GM12878 (cell line): Measurements from ENCODE around the gene ZNF616. TPM values are rescaled to one million over a fixed set of nuclear protein-coding genes. Genes with fewer than 3 reads are reported as not detected.

Experiments used
- ASH2L ChIP-seq: fragments of 300-600, 200-600 bp; sonication (generic); IDR thresholded peaks from 2 replicates; pipeline ENCODE4 v1.6.1; 2017; ENCODE audit warnings: low read depth, mild to moderate bottlenecking, borderline replicate concordance
- BCL11A ChIP-seq: IDR thresholded peaks from 2 replicates; pipeline ENCODE4 v1.6.1; 2011; ENCODE audit warnings: low read depth, low read length
- BCLAF1 ChIP-seq: fragments of 450-650 bp; IDR thresholded peaks from 2 replicates; pipeline ENCODE4 v1.6.1; 2017; ENCODE audit warnings: antibody characterized with exemption, mild to moderate bottlenecking, moderate library complexity
- BHLHE40 ChIP-seq, 2 experiments: fragments of 450-650 bp in 1 of 2; IDR thresholded peaks; 2 replicates each; pipeline ENCODE4 v1.6.1; 2011 to 2017; ENCODE audit warnings: low read depth in 2 of 2, borderline replicate concordance in 1 of 2, improper control_type of control experiment in 1 of 2, low read length in 1 of 2, mild to moderate bottlenecking in 1 of 2
- BMI1 ChIP-seq: fragments of 450-650 bp; IDR thresholded peaks from 2 replicates; pipeline ENCODE4 v1.6.1; 2016; ENCODE audit warnings: mild to moderate bottlenecking, moderate library complexity, borderline replicate concordance
- DPF2 ChIP-seq: fragments of 450-650 bp; IDR thresholded peaks from 2 replicates; pipeline ENCODE4 v1.6.1; 2017; ENCODE audit warnings: mild to moderate bottlenecking
- GABPA ChIP-seq: IDR thresholded peaks from 2 replicates; pipeline ENCODE4 v1.6.1; 2014; ENCODE audit warnings: antibody characterized with exemption, low read depth, mild to moderate bottlenecking, inconsistent platforms
- HDAC6 ChIP-seq: fragments of 200-600 bp; sonication (generic); IDR thresholded peaks from one replicate; pipeline ENCODE4 v1.8.0; 2017; ENCODE audit warnings: antibody characterized with exemption; ENCODE audit not compliant: unreplicated experiment
- JUNB ChIP-seq: IDR thresholded peaks from 2 replicates; pipeline ENCODE4 v1.6.1; 2016; ENCODE audit warnings: antibody characterized with exemption, mild to moderate bottlenecking
- KLF5 ChIP-seq: fragments of 450-650 bp; IDR thresholded peaks from 2 replicates; pipeline ENCODE4 v1.6.1; 2014; ENCODE audit warnings: mild to moderate bottlenecking; ENCODE audit not compliant: partially characterized antibody
- NR2F1 ChIP-seq: fragments of 450-650 bp; conservative IDR thresholded peaks from 2 replicates; pipeline ENCODE4 v1.6.1; 2017; ENCODE audit warnings: mild to moderate bottlenecking
- POLR2AphosphoS2 ChIP-seq: IDR thresholded peaks from 2 replicates; pipeline ENCODE4 v1.6.1; 2011; ENCODE audit warnings: low read depth, mild to moderate bottlenecking, low read length, improper control_type of control experiment, moderate library complexity
- SP1 ChIP-seq: IDR thresholded peaks from one replicate; pipeline ENCODE4 v1.6.1; 2011; ENCODE audit warnings: low read depth, low read length
- SRF ChIP-seq, 2 experiments: IDR thresholded peaks; 2 replicates each; pipeline ENCODE4 v1.6.1; 2011; ENCODE audit warnings: low read depth in 2 of 2, low read length in 2 of 2, mild to moderate bottlenecking in 1 of 2, moderate library complexity in 1 of 2
- STAT1 ChIP-seq: fragments of 450-650 bp; conservative IDR thresholded peaks from 2 replicates; pipeline ENCODE4 v1.6.1; 2014; ENCODE audit warnings: antibody characterized with exemption, mild to moderate bottlenecking
- ZBTB4 ChIP-seq: fragments of 450-650 bp; formaldehyde crosslinking; IDR thresholded peaks from 2 replicates; pipeline ENCODE4 v1.4.0; 2022; ENCODE audit warnings: mild to moderate bottlenecking, moderate library complexity
- ZBTB40 ChIP-seq: fragments of 450-650 bp; IDR thresholded peaks from 2 replicates; pipeline ENCODE4 v1.6.1; 2016; ENCODE audit warnings: mild to moderate bottlenecking, moderate library complexity, borderline replicate concordance
- ZNF217 ChIP-seq: fragments of 450-650 bp; IDR thresholded peaks from 2 replicates; pipeline ENCODE4 v1.6.1; 2017; ENCODE audit warnings: antibody characterized with exemption, mild to moderate bottlenecking
- ZZZ3 ChIP-seq: IDR thresholded peaks from 2 replicates; pipeline ENCODE4 v1.6.1; 2011; ENCODE audit warnings: low read depth; ENCODE audit not compliant: control insufficient read depth, insufficient read length
- polyA plus RNA-seq, 11 experiments: library from polyadenylated mRNA; depleted of rRNA in 4 of 11; unstranded in 6 of 11; stranded (reverse) in 5 of 11; fragments of >200 nt; fragmentation: Nextera tagmentation in 4 of 11; fragmentation: Illumina TruSeq in 1 of 11; extraction: Ambion mirVana in 4 of 11; extraction: Trizol in 1 of 11; gene quantifications; 1 replicate in 1 of 11; 2 replicates in 10 of 11; pipeline versions ENCODE4 v1.2.1 to v1.2.3, GENCODE V29; 2011 to 2016; ENCODE audit warnings: inconsistent platforms in 2 of 11, missing spikeins in 2 of 11, low read depth in 1 of 11
- total RNA-seq, 4 experiments: library from RNA; depleted of rRNA in 3 of 4; stranded (reverse); fragments of >200 nt in 3 of 4; fragmentation: Illumina TruSeq in 1 of 4; extraction: Trizol in 1 of 4; gene quantifications; 2 replicates each; pipeline versions ENCODE4 v1.2.1 to v1.2.3, GENCODE V29; 2013 to 2021

ZNF616 gene
- total and polyA plus RNA-seq, 10 of the 15 experiments (the other 5 are each of a cell fraction or from before 2014, with no cell fraction given): 1.1 to 5.9 (median 3.8) TPM

DNA sequence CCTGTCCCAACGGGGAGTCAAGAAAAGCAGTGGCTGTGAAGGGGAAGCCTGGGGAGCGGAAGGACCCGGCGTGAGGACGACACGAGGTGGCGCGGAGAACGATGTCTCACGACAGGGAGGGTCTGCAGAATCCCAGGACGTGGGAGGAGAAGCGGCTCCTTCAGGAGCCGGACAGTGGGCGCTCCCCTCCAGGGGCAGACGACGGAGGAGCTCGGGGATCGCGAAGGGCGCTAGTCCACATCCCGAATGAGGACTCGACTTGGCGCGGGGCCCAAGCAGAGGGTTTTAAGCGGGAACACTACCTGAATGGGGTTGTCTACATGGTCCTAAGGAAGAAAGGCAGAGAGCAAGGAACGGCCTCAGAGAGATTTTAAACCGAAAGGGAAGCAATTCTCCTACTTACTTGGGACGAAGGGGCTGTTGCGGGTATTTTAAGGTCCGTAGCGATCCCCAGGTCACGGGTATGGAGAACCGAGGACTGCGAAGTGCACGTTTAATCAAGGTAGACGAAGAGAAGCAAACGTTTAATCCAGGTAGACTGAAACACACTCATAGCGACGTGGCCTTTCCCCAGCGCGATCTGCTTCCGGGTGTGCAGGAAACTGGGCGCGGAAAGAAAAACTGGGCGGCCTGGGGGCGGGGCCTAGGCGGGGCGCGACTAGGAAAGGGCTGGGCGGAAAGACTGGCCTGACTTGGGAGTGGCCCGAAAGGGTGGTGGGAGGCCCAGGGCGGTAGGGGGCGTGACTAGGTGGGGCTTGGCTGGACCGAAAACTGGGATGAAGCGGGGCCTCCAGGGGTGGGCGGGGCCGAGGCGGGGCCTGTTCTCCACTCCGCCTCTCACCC is 44.3 kb downstream of the ZNF616 start, which contains the start of gene ZNF841 (continued):
- TF ChIP-seq HDAC6: no peak
- no peak for TF ChIP-seq ZNF217
- no peak for TF ChIP-seq BMI1
- no peak for TF ChIP-seq BCL11A
- peak; percentile 55 for TF ChIP-seq SP1
- TF ChIP-seq BCLAF1: no peak
- no peak for TF ChIP-seq NR2F1
- peak; percentile 92 to 95 for TF ChIP-seq SRF (IDR thresholded peaks at IDR 0.05; ENCODE audit: low read depth in 2 of 2, low read length in 2 of 2)
- TF ChIP-seq ASH2L: no peak
- no peak for TF ChIP-seq ZZZ3
- TF ChIP-seq POLR2AphosphoS2: no peak
- TF ChIP-seq ZBTB40: peak; percentile 84
- TF ChIP-seq DPF2: no peak
- TF ChIP-seq GABPA: peak; percentile 87
- TF ChIP-seq KLF5: no peak
- TF ChIP-seq ZBTB4: no peak
- no peak for TF ChIP-seq BHLHE40 (IDR thresholded peaks at IDR 0.05; ENCODE audit: borderline replicate concordance in 1 of 2, low read depth in 2 of 2, low read length in 1 of 2)
- no peak for TF ChIP-seq STAT1
- TF ChIP-seq JUNB: no peak
